Measurements from ENCODE around the gene LMTK2. TPM values are rescaled to one million over a fixed set of nuclear protein-coding genes. Genes with fewer than 3 reads are reported as not detected.

Gene LMTK2
- total RNA-seq, 1 experiment from 2014 or later = 17.8 TPM

DNA sequence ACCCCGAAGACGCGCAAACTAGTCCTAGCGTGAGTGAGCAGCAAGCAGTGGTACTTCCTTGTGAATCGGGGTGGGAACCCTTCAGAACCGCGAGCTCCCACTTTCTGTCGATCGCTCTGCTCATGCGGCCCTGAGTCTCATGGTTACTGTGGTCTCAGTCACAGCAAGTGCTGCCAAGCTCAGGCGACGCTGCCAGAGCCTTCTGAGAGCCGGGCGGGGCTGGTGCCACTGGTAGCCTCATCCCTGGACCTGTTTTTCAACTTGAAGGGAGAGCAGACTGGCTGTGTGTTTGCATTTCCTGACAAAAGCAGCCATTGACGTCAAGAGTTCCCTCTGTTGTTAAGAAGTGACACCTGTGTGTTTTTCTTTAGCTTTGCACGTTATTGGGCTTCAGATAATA, 71.7 kb downstream of the LMTK2 start (continued):
- TF ChIP-seq, protein P1, sequence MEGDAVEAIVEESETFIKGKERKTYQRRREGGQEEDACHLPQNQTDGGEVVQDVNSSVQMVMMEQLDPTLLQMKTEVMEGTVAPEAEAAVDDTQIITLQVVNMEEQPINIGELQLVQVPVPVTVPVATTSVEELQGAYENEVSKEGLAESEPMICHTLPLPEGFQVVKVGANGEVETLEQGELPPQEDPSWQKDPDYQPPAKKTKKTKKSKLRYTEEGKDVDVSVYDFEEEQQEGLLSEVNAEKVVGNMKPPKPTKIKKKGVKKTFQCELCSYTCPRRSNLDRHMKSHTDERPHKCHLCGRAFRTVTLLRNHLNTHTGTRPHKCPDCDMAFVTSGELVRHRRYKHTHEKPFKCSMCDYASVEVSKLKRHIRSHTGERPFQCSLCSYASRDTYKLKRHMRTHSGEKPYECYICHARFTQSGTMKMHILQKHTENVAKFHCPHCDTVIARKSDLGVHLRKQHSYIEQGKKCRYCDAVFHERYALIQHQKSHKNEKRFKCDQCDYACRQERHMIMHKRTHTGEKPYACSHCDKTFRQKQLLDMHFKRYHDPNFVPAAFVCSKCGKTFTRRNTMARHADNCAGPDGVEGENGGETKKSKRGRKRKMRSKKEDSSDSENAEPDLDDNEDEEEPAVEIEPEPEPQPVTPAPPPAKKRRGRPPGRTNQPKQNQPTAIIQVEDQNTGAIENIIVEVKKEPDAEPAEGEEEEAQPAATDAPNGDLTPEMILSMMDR (IDR thresholded peaks at IDR 0.05 in 2 of 3, conservative IDR thresholded peaks at IDR 0.05 in 1 of 3; ENCODE audit: borderline replicate concordance in 1 of 3, insufficient read depth in 1 of 3, low read depth in 2 of 3, low read length in 2 of 3) = no peak
- TF ChIP-seq, protein P2, sequence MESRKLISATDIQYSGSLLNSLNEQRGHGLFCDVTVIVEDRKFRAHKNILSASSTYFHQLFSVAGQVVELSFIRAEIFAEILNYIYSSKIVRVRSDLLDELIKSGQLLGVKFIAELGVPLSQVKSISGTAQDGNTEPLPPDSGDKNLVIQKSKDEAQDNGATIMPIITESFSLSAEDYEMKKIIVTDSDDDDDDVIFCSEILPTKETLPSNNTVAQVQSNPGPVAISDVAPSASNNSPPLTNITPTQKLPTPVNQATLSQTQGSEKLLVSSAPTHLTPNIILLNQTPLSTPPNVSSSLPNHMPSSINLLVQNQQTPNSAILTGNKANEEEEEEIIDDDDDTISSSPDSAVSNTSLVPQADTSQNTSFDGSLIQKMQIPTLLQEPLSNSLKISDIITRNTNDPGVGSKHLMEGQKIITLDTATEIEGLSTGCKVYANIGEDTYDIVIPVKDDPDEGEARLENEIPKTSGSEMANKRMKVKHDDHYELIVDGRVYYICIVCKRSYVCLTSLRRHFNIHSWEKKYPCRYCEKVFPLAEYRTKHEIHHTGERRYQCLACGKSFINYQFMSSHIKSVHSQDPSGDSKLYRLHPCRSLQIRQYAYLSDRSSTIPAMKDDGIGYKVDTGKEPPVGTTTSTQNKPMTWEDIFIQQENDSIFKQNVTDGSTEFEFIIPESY (IDR thresholded peaks at IDR 0.05; ENCODE audit: extremely low read depth, insufficient replicate concordance, low read length) = no peak

DNA sequence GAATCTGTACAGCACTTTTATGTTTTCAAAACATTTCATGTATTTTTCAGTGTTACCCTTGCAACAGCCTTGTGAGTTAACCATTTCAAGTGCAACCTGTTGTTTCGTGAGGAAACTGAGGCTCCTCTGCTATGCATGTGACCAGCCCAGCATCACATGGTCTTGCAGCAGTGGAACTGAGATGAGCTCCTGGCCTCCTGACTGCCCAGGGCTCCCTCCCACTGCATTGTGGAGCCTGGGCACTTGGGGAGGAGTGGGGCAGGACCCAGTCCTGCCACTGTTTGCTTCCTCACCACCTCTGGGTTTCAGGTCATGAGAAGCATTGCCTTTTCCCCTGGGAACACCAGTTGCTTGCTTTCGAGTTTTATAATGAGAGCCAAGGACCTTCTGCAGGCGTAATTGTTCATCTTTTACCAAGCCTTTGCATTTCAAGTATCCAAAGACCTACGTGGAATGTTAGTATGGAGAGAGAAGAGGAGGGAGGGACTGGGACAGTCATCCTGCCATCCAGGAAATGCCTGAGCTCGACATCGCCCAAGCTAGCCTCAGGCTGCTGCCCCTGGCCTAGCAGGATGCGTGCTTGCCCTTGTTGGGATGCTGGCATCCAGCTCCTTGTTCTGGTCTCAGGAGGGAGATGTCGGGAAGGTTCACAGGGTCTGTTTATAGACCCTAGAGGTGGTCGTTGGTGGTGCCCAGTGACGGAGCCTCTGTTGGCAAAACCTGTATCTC, 72.3 kb downstream of the LMTK2 start:
- Histone ChIP-seq H3K4me2 (ENCODE audit: low read length) (no peak overlapping the region), H2AFZ (ENCODE audit: low read depth, low read length, poor library complexity, severe bottlenecking) (no peak overlapping the region), H3K27ac (ENCODE audit: low read depth, low read length) (no peak overlapping the region), H3K9ac (ENCODE audit: low read length) (no peak overlapping the region), H3K9me2 (ENCODE audit: insufficient read depth) (no peaks in the 10 kb centered on the region), H3K27me3 (ENCODE audit: insufficient read depth, low read length) (no peaks in the 10 kb centered on the region), H3K4me3 (replicated peaks in 1 of 2; ENCODE audit: low read depth in 1 of 2, low read length in 2 of 2) (no peak overlapping the region), H3K9me3 (ENCODE audit: control insufficient read depth in 1 of 2, insufficient read depth in 1 of 2, low read depth in 1 of 2, low read length in 2 of 2) (no peaks in the 10 kb centered on the region), H3K79me2 (ENCODE audit: insufficient read depth, low read length) (no peaks in the 10 kb centered on the region), H3K4me1 (ENCODE audit: control insufficient read depth in 1 of 2, insufficient read depth in 2 of 2, low read length in 2 of 2) (no peaks in the 10 kb centered on the region), H4K20me1 (ENCODE audit: insufficient read depth) (no peaks in the 10 kb centered on the region), H3K36me3 (ENCODE audit: control insufficient read depth in 1 of 2, insufficient read depth in 2 of 2, low read length in 2 of 2) (0 out of 4 replicates have a peak, but pooled peaks cover 0 to 3% of the 10 kb centered on the region in 2 experiments)
- ChIA-PET RAD21 (ENCODE audit: low non-redundant PET in 1 of 2, low total read pairs in 2 of 2, uncharacterized antibody in 2 of 2, unreplicated experiment in 2 of 2) (no interaction called here), POLR2A (no interaction called here), CTCF (no interaction called here)
- ATAC-seq (no peak), DNase-seq (ENCODE audit: low read depth, low spot score) (no peak)
- BruUV-seq (replicated peaks) = no TSS peak
- intact Hi-C loops (cut with micrococcal nuclease) = no loop called here
- no peak for TF ChIP-seq TCF7L2 (IDR thresholded peaks at IDR 0.05; ENCODE audit: borderline replicate concordance, extremely low read depth, insufficient read depth, insufficient read length)
- TF ChIP-seq SRF (IDR thresholded peaks at IDR 0.05; ENCODE audit: low read depth) = no peak
- TF ChIP-seq, protein P3, sequence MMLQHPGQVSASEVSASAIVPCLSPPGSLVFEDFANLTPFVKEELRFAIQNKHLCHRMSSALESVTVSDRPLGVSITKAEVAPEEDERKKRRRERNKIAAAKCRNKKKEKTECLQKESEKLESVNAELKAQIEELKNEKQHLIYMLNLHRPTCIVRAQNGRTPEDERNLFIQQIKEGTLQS (IDR thresholded peaks at IDR 0.05) = no peak
- TF ChIP-seq SIN3A (IDR thresholded peaks at IDR 0.05; ENCODE audit: low read depth) = no peak
- TF ChIP-seq, protein P1 (IDR thresholded peaks at IDR 0.05 in 2 of 3, conservative IDR thresholded peaks at IDR 0.05 in 1 of 3; ENCODE audit: borderline replicate concordance in 1 of 3, insufficient read depth in 1 of 3, low read depth in 2 of 3, low read length in 2 of 3) = no peak
- TF ChIP-seq EGR1 (IDR thresholded peaks at IDR 0.05; ENCODE audit: low read depth) = no peak
- TF ChIP-seq, protein P4, sequence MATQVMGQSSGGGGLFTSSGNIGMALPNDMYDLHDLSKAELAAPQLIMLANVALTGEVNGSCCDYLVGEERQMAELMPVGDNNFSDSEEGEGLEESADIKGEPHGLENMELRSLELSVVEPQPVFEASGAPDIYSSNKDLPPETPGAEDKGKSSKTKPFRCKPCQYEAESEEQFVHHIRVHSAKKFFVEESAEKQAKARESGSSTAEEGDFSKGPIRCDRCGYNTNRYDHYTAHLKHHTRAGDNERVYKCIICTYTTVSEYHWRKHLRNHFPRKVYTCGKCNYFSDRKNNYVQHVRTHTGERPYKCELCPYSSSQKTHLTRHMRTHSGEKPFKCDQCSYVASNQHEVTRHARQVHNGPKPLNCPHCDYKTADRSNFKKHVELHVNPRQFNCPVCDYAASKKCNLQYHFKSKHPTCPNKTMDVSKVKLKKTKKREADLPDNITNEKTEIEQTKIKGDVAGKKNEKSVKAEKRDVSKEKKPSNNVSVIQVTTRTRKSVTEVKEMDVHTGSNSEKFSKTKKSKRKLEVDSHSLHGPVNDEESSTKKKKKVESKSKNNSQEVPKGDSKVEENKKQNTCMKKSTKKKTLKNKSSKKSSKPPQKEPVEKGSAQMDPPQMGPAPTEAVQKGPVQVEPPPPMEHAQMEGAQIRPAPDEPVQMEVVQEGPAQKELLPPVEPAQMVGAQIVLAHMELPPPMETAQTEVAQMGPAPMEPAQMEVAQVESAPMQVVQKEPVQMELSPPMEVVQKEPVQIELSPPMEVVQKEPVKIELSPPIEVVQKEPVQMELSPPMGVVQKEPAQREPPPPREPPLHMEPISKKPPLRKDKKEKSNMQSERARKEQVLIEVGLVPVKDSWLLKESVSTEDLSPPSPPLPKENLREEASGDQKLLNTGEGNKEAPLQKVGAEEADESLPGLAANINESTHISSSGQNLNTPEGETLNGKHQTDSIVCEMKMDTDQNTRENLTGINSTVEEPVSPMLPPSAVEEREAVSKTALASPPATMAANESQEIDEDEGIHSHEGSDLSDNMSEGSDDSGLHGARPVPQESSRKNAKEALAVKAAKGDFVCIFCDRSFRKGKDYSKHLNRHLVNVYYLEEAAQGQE (IDR thresholded peaks at IDR 0.05; ENCODE audit: low read depth) = no peak
- TF ChIP-seq EZH2phosphoT487 (IDR thresholded peaks at IDR 0.05; ENCODE audit: borderline replicate concordance) = no peak
- TF ChIP-seq ZNF274 (IDR thresholded peaks at IDR 0.05; ENCODE audit: low read depth, low read length) = no peak

Measured in HCT116 (cell line).